SU-DHL-6 (cell line): ENCODE data around the gene DYSF.

Experiments used
- CTCF ChIP-seq: fragments of 200-600 bp; sonication (generic); IDR thresholded peaks from one replicate; pipeline ENCODE4 v1.5.1; 2017; ENCODE audit warnings: antibody characterized with exemption, mild to moderate bottlenecking, low read length, moderate library complexity; ENCODE audit not compliant: insufficient read depth, poor library complexity, severe bottlenecking
- EZH2phosphoT487 ChIP-seq: fragments of 200-600 bp; sonication (generic), shearing (Covaris generic); conservative IDR thresholded peaks from 2 replicates; pipeline ENCODE4 v1.6.1; 2018; ENCODE audit warnings: mild to moderate bottlenecking, antibody characterized with exemption, low read length, moderate library complexity, mixed read lengths

GRCh38 chr2:71410696-71411095 is 42.7 kb upstream of the DYSF start:
- TF ChIP-seq CTCF (no peak), EZH2phosphoT487 (no peak)
